ENCODE measurements around the gene KLK15.
"Not testable (repeated sequence)": the region's sequence is repeated elsewhere in the genome, so short reads cannot be mapped to it uniquely, and the experiment has no call there.

Gene KLK15

GRCh38 chr19:50820086-50820485, 13.3 kb downstream of the KLK15 start:
- no peak for DNase-seq

GRCh38 chr19:50819636-50820035, 13.7 kb downstream of the KLK15 start:
- DNase-seq: no peak

- DNase-seq: no peak
Measured at GRCh38 chr19:50818859-50819472, 14.4 kb downstream of the KLK15 start.

GRCh38 chr19:50817941-50818858, 15.2 kb downstream of the KLK15 start:
- peak in 1 of 2 experiments; percentile 33 for DNase-seq

- peak in 1 of 2 experiments; percentile 37 for DNase-seq
Measured at GRCh38 chr19:50815439-50815838, 17.9 kb downstream of the KLK15 start.

- DNase-seq: no peak
Measured at GRCh38 chr19:50814883-50815282, 18.5 kb downstream of the KLK15 start.

GRCh38 chr19:50812474-50812873, 20.9 kb downstream of the KLK15 start:
- DNase-seq: no peak

GRCh38 chr19:50811622-50812238, 21.6 kb downstream of the KLK15 start:
- DNase-seq: not testable (repeated sequence)

- no peak for DNase-seq
Measured at GRCh38 chr19:50808856-50809255, 24.5 kb downstream of the KLK15 start.

GRCh38 chr19:50804420-50805272, 28.7 kb downstream of the KLK15 start:
- DNase-seq: peak; percentile 98 to 99

GRCh38 chr19:50803633-50804419, 29.5 kb downstream of the KLK15 start:
- DNase-seq: peak; percentile 34 to 65

- DNase-seq: no peak
Measured at GRCh38 chr19:50801107-50801506, 32.3 kb downstream of the KLK15 start.

GRCh38 chr19:50799547-50799851, 33.9 kb downstream of the KLK15 start:
- no peak for DNase-seq

- no peak for DNase-seq
Measured at GRCh38 chr19:50798659-50799546, 34.5 kb downstream of the KLK15 start.

- no peak for DNase-seq
Measured at GRCh38 chr19:50797781-50798658, 35.4 kb downstream of the KLK15 start.

GRCh38 chr19:50797429-50797780, 36.0 kb downstream of the KLK15 start:
- DNase-seq: no peak

- no peak for DNase-seq
Measured at GRCh38 chr19:50796634-50797428, 36.5 kb downstream of the KLK15 start.

- DNase-seq: no peak
Measured at GRCh38 chr19:50796128-50796633, 37.2 kb downstream of the KLK15 start.

- no peak for DNase-seq
Measured at GRCh38 chr19:50795664-50796073, 37.7 kb downstream of the KLK15 start.
